Measurements from ENCODE around the gene NRXN2.

GRCh38 chr11:64665411-64665821 lies 57.6 kb downstream of the NRXN2 start:
- no peak for TF ChIP-seq CTCF (IDR thresholded peaks at IDR 0.05; ENCODE audit: low read depth, low read length)
- no peak for TF ChIP-seq POLR2A (IDR thresholded peaks at IDR 0.05; ENCODE audit: extremely low read depth, insufficient read length)
